ENCODE data around the gene SOWAHB.

- TF ChIP-seq EZH2 (IDR thresholded peaks at IDR 0.05; ENCODE audit: borderline replicate concordance, low read depth, low read length, severe bottlenecking) (no peak), CTCF (IDR thresholded peaks at IDR 0.05; ENCODE audit: borderline replicate concordance, extremely low read depth, low read length, poor library complexity, severe bottlenecking) (no peak)
These were observed 22.8 kb upstream of the SOWAHB start for GRCh38 chr4:76920715-76921114.
